DMS153 treated with DMSO at 0.1 percent for 48 hours (cell line): ENCODE results near the gene SKOR2.

ENCODE experiments used
- DNase-seq: peaks from one replicate; lab custom pipeline; 2025; ENCODE audit not compliant: unreplicated experiment; lab: John Stamatoyannopoulos, UW

The SKOR2 gene

DNA sequence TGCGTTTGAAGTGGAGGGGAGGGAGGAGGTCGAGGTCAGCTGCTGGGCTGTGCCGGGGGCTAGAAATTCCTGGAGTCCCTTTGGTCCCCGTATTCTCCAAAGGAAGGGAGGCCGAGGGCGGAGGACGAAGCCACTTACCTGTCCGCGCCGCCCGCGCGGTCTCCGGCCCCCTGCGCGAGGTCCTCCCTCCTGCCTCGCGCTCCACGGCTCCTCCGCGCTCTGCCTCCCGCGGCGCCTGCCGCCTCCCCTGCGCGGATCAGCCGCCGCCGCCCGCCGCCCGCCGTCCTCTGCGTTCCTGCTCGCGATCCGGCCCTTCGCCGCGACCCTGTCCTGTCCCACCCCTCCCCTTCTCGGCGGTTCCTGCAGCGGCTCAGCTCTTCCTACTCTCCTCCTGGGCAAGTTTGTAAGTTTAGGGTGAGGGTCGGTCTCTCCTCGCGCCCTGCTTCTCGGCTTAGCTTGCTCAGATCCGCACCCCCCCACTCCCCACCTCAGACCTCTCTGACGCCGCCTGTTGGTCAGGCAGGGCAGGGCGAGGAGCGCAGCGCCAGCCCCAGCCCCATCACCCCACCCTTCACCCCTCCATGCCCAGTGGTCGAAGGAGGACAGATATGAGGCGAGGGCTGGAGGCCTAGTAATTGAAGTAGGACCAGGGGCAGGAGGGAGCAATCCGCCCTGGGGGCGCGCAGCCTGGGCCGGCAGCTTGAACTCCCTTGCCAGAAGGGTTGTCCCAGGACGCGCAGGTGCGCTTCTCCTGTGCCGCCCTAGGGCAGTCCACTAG, 9.7 kb upstream of the SKOR2 start:
- DNase-seq = no peak

GRCh38 chr18:47260120-47260923, 8.9 kb upstream of the SKOR2 start:
- no peak for DNase-seq

DNA sequence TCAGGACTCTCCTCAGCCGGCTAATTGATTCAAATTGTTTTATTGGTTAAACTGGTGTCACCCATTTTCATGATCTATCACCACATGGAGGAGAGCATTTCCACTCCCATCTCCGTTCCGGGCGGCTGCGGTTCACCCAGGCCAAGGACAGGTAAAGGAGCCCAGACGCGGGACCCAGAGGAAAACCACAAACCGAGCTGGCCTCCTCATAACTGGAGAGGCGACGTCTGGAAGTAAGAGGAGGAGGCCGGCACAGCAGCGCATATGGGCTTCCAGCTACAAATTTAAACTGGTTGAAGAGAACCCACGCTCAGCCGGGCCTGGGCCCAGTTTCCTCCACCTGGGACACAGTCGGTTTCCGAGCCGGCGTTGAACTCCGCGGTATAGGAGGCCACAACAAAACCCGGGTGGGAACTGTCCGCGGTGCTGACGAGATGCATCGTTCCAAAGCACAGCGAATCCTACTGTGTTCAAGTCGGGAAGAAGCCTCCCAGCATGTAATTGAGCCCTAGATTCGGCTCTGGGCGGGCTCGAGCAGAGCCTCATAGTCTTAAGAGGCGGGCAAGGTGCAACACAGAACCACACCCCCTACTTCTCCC, 3.0 kb upstream of the SKOR2 start:
- no peak for DNase-seq

DNA sequence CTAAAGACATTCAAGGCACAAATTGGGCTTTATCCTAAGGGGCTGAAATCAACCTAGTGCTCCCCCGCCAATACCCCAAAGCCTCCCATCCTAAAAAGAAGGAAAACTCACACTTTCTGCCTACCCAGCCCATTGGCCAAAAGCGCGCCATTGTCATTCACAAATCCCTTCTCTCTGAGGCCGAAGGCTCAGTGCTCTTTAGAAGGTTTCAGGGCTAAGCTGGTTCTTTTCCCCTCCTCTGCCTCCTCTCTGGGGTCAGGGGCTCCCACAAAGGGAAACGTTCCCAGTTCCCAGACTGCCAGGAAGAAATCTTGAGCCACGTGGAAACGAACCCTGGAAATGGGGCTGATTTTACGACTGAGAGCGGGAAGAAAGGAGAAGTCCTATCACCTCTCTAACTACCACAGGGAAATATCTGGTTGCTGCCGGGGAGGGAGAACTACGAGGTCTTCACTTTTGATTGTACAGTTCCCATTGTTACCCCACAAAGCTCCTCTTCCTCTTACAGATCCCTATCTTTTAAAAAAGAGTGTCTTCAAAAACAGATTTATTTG, 1.7 kb upstream of the SKOR2 start:
- no peak for DNase-seq

DNA sequence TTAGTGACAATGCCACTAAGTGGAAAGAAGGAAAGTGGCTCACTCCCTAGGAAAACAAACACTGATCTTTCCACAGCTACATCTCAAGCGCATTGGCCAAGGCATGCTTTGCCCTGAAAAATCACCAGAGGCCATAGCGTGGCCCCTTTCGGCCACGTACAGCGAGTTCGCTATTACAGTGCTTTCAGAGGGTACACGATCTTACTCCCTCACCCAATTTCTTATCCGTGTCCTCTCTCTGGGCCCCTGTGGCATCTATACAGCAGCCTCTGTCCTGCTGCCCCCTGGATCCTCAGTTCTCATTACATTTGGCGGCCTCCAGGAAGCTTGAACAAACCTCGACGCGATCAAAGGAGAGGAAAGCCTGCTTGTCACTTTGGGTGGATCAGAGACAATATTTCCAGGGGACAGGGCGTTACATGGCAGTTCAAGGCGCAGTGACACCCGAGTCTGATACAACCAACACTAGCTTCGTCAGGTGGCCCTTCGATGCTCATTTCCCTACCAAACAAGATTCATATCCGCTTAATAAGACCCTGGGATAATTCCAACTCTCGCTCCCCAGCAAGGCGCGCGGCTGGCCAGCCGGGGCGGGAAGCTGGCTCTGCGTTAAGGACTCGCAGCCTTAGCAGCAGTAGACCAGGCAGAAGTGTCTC, 941 bp downstream of the SKOR2 start:
- DNase-seq = no peak

DNA sequence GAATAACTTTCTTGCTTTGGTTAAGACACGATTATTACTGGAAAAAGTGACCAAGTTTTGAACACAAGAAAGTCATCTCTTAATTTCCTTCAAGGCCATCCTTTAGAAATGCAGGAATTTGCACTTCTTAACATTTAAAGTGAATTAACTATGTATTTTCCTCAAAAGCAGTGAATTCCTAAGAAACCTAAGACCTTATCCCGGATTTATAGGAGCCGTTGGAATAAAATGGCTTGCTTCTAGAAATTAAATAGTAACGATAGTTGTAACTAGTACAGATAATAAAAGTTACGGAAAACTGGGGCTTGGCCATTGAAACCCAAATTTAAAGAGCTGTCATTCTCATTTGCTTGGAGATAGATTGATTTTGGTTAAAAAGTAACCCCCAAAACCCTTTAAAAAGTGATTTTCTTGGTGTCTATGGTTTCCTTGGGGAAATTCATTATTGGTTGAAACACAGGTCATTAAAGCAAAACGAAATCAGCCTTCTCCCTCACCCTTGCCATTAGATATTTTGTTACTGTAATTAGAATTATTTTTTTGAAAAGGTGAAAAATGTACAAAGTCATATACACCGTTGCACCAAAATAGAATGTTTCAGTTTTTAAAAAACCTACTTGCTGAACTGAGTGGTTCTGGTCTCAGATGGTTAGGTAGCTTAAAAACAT, 2.0 kb downstream of the SKOR2 start:
- no peak for DNase-seq

DNA sequence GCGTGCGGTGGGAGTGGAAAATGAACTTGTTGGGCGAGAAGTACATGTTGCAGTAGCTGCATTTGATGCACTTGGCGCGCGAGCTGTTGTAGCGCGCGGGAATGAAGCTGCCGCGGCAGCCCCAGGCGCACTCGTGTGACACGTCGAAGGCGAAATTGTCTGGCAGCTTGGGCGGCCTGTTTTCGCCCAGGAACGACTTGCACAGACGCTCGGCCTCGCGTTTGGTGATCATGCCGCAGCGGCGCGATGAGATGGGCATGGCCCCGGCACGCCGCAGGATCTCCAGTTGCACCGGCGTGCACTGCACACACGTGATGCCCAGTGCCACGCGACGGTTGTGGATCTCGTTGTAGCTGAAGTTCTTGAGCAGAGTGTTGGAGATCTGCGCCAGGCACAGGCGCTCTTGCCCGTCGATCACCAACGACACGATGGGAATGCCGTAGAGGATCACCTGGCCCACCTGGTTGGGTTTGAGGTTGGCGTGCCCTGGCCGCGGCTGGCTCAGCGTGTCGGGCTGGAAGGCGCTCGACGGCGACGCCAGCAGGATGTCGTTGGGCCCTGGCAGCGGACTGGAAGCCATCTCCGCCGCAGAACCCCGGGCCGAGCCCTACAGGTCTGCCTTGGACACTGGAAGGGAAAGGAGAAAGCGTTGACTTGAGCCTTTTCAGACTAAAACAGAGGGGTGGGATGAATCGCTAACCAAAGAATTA, 2.7 kb downstream of the SKOR2 start:
- DNase-seq = no peak

DNA sequence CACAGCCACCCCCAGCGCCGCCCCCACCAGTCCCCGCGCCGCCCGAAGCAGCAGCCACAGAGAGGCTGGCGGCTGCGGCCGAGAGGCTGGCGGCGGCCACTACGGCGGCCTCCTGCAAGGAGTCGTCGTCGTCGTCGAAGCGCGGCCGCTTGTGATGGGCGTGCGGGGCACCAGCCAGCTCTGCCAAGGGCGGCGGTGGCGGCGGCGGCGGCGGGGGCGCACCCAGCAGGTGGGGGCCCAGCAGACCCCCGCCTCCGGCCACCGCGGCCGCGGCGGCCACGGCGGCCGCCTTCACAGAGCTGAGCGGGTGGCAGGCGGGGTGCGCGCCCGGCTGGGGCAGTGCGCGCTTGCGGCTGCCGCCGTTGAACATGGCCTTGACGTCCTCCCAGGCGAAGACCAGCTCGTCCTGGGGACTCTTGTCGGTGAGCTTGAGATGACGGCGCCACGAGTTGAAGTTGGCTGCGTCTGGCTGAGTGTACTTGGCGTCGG, 3.3 kb downstream of the SKOR2 start:
- no peak for DNase-seq

DNA sequence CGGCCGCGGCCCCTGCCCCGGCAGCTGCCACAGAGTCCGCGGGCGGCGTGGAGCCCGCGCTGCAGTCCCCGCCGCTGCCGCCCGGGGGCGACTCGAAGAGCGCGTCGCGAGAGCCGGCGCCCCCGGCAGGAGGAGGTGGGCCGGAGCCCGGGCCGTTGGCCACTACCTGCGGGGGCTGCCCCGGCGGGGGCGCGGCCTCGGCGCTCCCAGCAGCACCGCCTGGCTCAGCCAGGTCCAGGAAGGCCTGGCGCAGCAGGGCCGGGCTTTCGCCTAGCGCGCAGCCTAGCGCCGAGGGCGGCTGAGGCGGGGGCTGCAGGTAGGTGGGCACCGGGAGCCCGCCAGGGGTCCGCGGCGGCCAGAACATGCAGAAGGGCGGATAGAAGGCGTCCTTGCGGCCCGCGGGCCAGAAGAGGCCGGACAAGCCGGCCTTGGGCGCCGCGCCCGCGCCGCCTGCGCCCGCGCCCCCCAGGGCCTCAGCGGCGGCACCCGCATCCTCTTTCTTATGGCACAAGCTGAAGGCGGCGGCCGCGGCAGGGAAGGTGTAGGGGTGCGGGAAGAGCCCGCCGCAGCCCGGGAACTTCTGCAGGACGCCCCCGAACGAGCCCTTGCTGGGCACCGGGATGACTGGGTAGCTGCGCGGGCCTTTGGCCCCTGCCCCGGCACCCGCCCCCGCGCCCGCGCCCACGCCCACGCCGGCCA, 3.9 kb downstream of the SKOR2 start:
- DNase-seq = no peak

GRCh38 chr18:47247036-47247415, 4.4 kb downstream of the SKOR2 start:
- DNase-seq = no peak

- DNase-seq = no peak
These were observed 5.2 kb downstream of the SKOR2 start for GRCh38 chr18:47246027-47246971.

DNA sequence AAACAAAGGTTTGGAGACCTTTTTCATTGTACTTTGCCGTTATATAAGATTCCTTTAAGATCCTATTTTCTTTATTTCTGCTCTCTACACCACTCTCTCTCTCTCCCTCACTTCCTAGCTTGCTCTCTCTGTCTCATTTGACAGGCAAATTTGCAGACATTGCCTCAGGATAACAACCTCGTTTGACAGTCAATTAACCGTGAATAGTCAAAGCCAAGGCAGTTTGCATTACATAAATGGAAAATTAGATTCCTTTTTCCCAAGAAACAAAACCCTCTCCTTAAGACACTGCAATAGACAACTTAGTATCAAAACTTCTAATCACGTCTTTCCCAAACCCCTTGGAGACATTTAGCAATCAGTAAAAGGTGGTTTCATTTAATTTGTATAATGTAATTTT, 7.4 kb downstream of the SKOR2 start:
- DNase-seq = no peak

GRCh38 chr18:47235096-47235495, 16.4 kb downstream of the SKOR2 start:
- no peak for DNase-seq

DNA sequence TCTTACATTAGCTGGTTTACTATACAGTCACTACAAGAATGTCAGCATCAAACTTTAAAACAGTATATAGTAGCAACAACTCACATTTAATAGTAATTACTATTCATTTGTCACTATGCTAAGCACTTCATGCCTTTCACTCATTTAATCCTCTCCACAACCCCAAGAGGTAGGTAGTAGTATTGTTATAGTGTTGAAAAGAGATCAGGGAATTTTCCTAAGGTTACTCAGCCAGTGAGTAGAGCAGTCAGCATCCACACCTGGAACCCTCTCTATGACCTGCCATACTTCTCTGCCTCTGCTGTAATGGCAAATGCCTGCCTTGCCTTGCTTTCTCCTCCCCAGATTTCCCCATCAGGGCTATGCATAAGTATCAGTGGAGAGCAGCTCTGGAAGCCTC, 24.8 kb downstream of the SKOR2 start:
- DNase-seq = no peak

GRCh38 chr18:47215554-47216138, 35.8 kb downstream of the SKOR2 start:
- peak; percentile 59 for DNase-seq

DNA sequence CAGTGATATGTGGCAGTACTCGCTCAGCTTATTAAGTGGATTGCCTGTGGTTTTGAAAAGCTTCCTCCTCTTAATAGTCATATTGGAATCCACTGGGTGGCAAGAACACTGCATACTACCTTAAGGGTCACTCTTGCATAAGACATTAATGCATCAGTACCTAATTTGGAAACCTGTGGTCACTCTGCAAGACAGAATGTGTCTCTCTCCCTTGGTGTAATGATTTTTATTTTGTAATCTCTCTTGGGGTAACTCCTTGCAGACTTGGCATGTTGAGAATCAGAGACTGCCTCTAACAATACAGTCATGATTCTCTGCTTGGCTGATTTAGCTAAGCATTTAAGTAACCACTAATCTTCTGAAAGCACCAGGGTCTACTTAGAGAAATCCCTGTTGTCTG, 42.3 kb downstream of the SKOR2 start:
- DNase-seq = no peak

DNA sequence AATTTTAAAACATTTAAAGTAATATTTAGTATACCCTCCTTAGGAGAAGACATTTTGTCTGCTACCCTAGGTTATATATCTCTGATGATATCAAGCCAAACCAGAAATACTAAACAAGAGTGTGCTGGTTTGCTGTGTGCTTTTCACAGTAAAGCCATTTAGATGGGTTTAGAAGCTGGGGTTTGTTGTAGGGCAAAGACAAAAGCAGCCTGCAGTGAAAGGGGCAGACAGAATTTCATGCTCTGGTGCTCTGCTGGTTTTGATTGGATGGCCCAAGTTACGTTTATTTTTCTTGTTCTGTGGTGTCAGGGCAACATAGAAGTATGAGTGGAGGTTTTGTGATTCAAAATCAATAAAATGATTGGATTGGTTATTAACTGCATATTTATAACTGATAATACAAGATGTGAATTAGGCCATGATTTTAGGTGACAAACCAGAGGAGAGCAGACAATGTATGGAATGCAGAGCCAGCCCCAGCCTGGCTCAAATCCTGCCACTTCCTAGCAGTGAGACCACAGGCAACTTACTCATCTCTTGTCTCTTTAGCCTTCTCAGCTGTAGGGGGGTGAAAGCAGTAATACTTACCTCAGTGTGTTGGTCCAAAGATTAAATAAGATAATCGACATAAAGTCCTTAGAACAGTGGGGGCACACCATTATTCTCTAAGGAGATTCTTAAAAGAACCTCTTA, 44.4 kb downstream of the SKOR2 start:
- no peak for DNase-seq
